ENCODE measurements around the gene STAU1. TPM values are rescaled to one million over a fixed set of nuclear protein-coding genes. Genes with fewer than 3 reads are reported as not detected.

The STAU1 gene
- total and polyA plus RNA-seq, 10 of the 15 experiments (the other 5 are each of a cell fraction or from before 2014, with no cell fraction given): 13.9 to 66.2 (median 45.6) TPM

DNA sequence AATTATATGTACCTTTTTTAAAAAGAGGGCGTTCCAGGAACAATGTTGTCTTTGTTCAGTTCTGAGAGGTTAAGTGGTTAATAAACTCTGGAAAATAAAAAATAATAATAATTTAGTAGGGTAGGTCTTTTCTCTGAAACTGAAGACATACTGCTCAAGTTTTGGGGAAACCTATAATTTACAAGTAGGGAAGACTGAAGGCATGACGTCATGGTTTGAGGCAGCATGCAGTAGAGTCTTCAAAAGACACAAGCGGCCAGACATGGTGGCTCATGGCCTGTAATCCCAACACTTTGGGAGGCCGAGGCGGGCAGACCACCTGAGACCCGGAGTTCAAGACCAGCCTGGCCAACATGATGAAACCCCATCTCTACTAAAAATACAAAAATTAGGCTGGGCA lies 14.0 kb downstream of the STAU1 start (continued):
- TF ChIP-seq, protein P1, sequence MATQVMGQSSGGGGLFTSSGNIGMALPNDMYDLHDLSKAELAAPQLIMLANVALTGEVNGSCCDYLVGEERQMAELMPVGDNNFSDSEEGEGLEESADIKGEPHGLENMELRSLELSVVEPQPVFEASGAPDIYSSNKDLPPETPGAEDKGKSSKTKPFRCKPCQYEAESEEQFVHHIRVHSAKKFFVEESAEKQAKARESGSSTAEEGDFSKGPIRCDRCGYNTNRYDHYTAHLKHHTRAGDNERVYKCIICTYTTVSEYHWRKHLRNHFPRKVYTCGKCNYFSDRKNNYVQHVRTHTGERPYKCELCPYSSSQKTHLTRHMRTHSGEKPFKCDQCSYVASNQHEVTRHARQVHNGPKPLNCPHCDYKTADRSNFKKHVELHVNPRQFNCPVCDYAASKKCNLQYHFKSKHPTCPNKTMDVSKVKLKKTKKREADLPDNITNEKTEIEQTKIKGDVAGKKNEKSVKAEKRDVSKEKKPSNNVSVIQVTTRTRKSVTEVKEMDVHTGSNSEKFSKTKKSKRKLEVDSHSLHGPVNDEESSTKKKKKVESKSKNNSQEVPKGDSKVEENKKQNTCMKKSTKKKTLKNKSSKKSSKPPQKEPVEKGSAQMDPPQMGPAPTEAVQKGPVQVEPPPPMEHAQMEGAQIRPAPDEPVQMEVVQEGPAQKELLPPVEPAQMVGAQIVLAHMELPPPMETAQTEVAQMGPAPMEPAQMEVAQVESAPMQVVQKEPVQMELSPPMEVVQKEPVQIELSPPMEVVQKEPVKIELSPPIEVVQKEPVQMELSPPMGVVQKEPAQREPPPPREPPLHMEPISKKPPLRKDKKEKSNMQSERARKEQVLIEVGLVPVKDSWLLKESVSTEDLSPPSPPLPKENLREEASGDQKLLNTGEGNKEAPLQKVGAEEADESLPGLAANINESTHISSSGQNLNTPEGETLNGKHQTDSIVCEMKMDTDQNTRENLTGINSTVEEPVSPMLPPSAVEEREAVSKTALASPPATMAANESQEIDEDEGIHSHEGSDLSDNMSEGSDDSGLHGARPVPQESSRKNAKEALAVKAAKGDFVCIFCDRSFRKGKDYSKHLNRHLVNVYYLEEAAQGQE (IDR thresholded peaks at IDR 0.05; ENCODE audit: low read depth, low read length): no peak
- TF ChIP-seq, protein P2, sequence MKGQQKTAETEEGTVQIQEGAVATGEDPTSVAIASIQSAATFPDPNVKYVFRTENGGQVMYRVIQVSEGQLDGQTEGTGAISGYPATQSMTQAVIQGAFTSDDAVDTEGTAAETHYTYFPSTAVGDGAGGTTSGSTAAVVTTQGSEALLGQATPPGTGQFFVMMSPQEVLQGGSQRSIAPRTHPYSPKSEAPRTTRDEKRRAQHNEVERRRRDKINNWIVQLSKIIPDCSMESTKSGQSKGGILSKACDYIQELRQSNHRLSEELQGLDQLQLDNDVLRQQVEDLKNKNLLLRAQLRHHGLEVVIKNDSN (IDR thresholded peaks at IDR 0.05; ENCODE audit: borderline replicate concordance, extremely low read length, insufficient read depth, low read depth, low read length): no peak
- TF ChIP-seq, protein P3, sequence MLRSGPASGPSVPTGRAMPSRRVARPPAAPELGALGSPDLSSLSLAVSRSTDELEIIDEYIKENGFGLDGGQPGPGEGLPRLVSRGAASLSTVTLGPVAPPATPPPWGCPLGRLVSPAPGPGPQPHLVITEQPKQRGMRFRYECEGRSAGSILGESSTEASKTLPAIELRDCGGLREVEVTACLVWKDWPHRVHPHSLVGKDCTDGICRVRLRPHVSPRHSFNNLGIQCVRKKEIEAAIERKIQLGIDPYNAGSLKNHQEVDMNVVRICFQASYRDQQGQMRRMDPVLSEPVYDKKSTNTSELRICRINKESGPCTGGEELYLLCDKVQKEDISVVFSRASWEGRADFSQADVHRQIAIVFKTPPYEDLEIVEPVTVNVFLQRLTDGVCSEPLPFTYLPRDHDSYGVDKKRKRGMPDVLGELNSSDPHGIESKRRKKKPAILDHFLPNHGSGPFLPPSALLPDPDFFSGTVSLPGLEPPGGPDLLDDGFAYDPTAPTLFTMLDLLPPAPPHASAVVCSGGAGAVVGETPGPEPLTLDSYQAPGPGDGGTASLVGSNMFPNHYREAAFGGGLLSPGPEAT (IDR thresholded peaks at IDR 0.05; ENCODE audit: low read depth): no peak

DNA sequence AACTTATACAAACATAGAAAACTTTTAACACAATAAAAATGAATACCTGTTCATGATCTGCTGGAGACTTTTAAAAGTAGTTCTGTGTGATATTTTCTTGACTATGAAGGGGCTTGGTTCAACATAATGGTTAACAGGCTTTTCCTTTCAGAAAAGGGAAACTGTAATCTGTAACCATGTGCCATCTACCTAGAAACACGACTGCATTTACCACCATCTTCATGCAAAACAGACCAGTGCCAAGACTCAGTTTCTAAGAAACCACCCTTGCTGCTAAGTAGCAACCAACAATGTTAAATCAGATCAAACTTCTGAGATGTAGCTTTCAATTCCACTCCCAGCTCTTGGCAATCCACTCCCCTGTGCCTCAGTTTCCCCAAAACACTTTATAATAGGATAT lies 15.7 kb downstream of the STAU1 start:
- Histone ChIP-seq H3K27ac (ENCODE audit: control insufficient read depth, insufficient read depth) (no peak overlapping the region), H3K4me2 (ENCODE audit: control insufficient read depth, insufficient read depth) (no peak overlapping the region), H3K36me3 (ENCODE audit: control insufficient read depth in 2 of 2, insufficient read depth in 2 of 2, low read length in 1 of 2) (peaks cover 0 to 9% of the 10 kb centered on the region in 2 experiments; a peak in 3 of 4 replicates), H4K20me1 (ENCODE audit: control insufficient read depth, insufficient read depth) (no peaks in the 10 kb centered on the region), H2AFZ (ENCODE audit: control insufficient read depth, low read depth, low read length) (no peak overlapping the region), H3K9ac (ENCODE audit: control insufficient read depth, insufficient read depth, low read length) (no peak overlapping the region), H3K27me3 (replicated peaks in 1 of 2; ENCODE audit: control insufficient read depth in 2 of 2, insufficient read depth in 2 of 2, low read length in 1 of 2) (no peaks in the 10 kb centered on the region), H3K4me3 (no peak overlapping the region), H3K9me3 (replicated peaks; ENCODE audit: control insufficient read depth, insufficient read depth, low read length) (no peaks in the 10 kb centered on the region), H3K79me2 (ENCODE audit: control insufficient read depth, insufficient read depth, low read length) (peaks cover 78% of the 10 kb centered on the region), H3K4me1 (ENCODE audit: control insufficient read depth, insufficient read depth, low read length) (peaks cover 28% of the 10 kb centered on the region)
- SMC1A ChIA-PET (ENCODE audit: uncharacterized antibody, unreplicated experiment): interaction anchor here (2.2 kb wide), 1 partner anchor 10 kb away, joined by 14 read pairs; no protein-coding TSS in a partner anchor
- WGBS (ENCODE audit: insufficient coverage, insufficient replicate concordance, low lambda C conversion rate, missing lambda C conversion rate): 0% methylated on average over 1 of the region's 1 CpG
- TF ChIP-seq IRF4 (IDR thresholded peaks at IDR 0.05; ENCODE audit: low read depth, low read length): no peak
- TF ChIP-seq POLR2AphosphoS2 (IDR thresholded peaks at IDR 0.05; ENCODE audit: low read depth, low read length): no peak
- peak; percentile 74; the same call in 1 of the 2 replicates for TF ChIP-seq RFX5 (IDR thresholded peaks at IDR 0.05; ENCODE audit: low read depth, low read length)
- CTCF ChIA-PET: interaction anchor here (1.4 kb wide), 1 partner anchor 11 kb away, joined by 3 read pairs; no protein-coding TSS in a partner anchor
- POLR2A ChIA-PET: no interaction called here
- TSS peak; percentile 35 for BruUV-seq (replicated peaks)
- no peak for FAIRE-seq
- no peak for DNase-seq (ENCODE audit: low read depth, low spot score)
- in situ Hi-C loops (cut with MboI) (no loop called here), intact Hi-C loops (cut with micrococcal nuclease; ENCODE audit: unreplicated experiment) (no loop called here)
- RAD21 ChIA-PET (ENCODE audit: unreplicated experiment): interaction anchor here (1.1 kb wide), 1 partner anchor 12 kb away, joined by 3 read pairs; no protein-coding TSS in a partner anchor
- ATAC-seq: peak; percentile 59
